Upper lobe of left lung (tissue), 4 donors: Measurements from ENCODE around the gene RHEB.

ENCODE experiments used
- CTCF ChIP-seq, 6 experiments: fragments of 450-650 bp in 4 of 6; fragments of 200-600 bp in 2 of 6; sonication (generic) in 2 of 6; IDR thresholded peaks; one replicate each; pipeline ENCODE4 v1.5.1; 2016 to 2019; ENCODE audit warnings: antibody characterized with exemption in 6 of 6
- POLR2A ChIP-seq, 4 donors: fragments of 450-650 bp; IDR thresholded peaks; one replicate each; pipeline ENCODE4 v1.5.1; 2016 to 2017; ENCODE audit warnings: antibody characterized with exemption in 4 of 4, mild to moderate bottlenecking in 2 of 4
- POLR2AphosphoS5 ChIP-seq, 2 donors: sonication (generic); formaldehyde crosslinking; IDR thresholded peaks; one replicate each; pipeline ENCODE4 v1.5.1; 2017; ENCODE audit warnings: antibody characterized with exemption in 2 of 2

DNA sequence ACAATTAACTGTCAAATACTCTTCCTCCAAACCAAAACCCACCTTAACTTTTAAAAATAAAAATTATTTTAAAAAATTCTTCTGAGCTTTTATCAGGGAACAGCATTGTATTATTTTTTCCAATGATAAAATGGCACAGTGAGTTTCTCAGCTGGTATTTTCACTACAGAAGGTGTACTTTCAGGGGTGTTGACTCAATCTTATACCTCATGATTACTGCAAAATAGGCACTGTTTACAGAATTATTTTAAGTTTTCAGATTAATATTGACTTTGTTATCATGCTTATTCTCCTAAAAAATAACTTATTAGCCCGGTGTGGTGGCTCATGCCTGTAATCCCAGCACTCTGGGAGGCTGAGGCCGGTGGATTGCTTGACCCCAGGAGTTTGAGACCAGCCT, 24.3 kb downstream of the RHEB start:
- TF ChIP-seq POLR2AphosphoS5 (IDR thresholded peaks at IDR 0.05) (no peak), CTCF (IDR thresholded peaks at IDR 0.05) (no peak), POLR2A (IDR thresholded peaks at IDR 0.05) (no peak)
